Measurements from ENCODE around the gene ADAMTS14.

- TF ChIP-seq NFRKB (IDR thresholded peaks at IDR 0.05) = no peak
- no peak for TF ChIP-seq ARNT (IDR thresholded peaks at IDR 0.05)
- no peak for TF ChIP-seq SP1 (IDR thresholded peaks at IDR 0.05)
- TF ChIP-seq FOXM1 (IDR thresholded peaks at IDR 0.05; ENCODE audit: borderline replicate concordance) = no peak
- TF ChIP-seq ZNF384 (IDR thresholded peaks at IDR 0.05) = no peak
- TF ChIP-seq BHLHE40 (IDR thresholded peaks at IDR 0.05; ENCODE audit: borderline replicate concordance) = no peak
- no peak for TF ChIP-seq SUZ12 (IDR thresholded peaks at IDR 0.05)
- TF ChIP-seq ELF4 (IDR thresholded peaks at IDR 0.05) = no peak
- no peak for TF ChIP-seq TARDBP (IDR thresholded peaks at IDR 0.05)
- TF ChIP-seq FOXK2 (IDR thresholded peaks at IDR 0.05) = no peak
- no peak for TF ChIP-seq CTBP1 (IDR thresholded peaks at IDR 0.05; ENCODE audit: borderline replicate concordance)
- no peak for TF ChIP-seq HDGF (IDR thresholded peaks at IDR 0.05; ENCODE audit: borderline replicate concordance)
Measured at GRCh38 chr10:70662362-70663220, 9.7 kb upstream of the ADAMTS14 start.

All from HEK293T (cell line).